ENCODE data around the gene ESPNL. TPM values are rescaled to one million over a fixed set of nuclear protein-coding genes. Genes with fewer than 3 reads are reported as not detected.

Gene ESPNL
- total RNA-seq, 4 donors from 2014 or later, result 0.78 to 1.3 (median 0.83) TPM; not detected in 1

DNA sequence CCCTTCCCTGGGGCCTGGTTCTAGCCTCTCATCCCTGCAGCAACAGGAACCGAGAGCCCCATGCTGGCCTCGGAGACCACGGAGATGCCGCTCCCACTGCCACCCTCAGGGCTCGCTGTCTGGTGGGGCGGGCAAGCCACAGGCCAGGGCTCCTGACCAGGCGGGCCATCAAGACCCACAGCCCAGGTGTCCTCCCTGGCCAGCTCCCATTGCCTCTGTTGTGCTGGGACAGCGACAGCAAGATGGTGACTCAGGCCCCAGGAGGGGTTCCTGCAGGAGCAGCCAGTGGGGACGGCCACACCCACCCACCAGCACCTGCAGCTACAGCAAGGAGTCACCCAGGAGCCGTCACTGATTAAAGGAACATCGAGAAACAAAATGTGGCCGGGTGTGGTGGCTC is 45.7 kb downstream of the ESPNL start:
- Histone ChIP-seq H3K27me3 (no peaks in the 10 kb centered on the region), H3K27ac (replicated peaks in 1 of 4) (no peak overlapping the region), H3K4me1 (peaks cover 6 to 25% (median 16%) of the 10 kb centered on the region in 4 donors), H3K9me3 (no peaks in the 10 kb centered on the region), H3K36me3 (peaks cover 0 to 13% (median 2%) of the 10 kb centered on the region in 4 donors), H3K4me3 (no peak overlapping the region)
- no peak for DNase-seq (ENCODE audit: extremely low spot score)
- intact Hi-C loops (cut with DNase I), result no loop called here
- 67% methylated on average over 4 of the region's 12 CpGs for WGBS
- TF ChIP-seq POLR2AphosphoS5 (IDR thresholded peaks at IDR 0.05) (no peak), EP300 (IDR thresholded peaks at IDR 0.05) (no peak), POLR2A (IDR thresholded peaks at IDR 0.05; ENCODE audit: low read depth) (no peak)
- TF ChIP-seq, protein P1, sequence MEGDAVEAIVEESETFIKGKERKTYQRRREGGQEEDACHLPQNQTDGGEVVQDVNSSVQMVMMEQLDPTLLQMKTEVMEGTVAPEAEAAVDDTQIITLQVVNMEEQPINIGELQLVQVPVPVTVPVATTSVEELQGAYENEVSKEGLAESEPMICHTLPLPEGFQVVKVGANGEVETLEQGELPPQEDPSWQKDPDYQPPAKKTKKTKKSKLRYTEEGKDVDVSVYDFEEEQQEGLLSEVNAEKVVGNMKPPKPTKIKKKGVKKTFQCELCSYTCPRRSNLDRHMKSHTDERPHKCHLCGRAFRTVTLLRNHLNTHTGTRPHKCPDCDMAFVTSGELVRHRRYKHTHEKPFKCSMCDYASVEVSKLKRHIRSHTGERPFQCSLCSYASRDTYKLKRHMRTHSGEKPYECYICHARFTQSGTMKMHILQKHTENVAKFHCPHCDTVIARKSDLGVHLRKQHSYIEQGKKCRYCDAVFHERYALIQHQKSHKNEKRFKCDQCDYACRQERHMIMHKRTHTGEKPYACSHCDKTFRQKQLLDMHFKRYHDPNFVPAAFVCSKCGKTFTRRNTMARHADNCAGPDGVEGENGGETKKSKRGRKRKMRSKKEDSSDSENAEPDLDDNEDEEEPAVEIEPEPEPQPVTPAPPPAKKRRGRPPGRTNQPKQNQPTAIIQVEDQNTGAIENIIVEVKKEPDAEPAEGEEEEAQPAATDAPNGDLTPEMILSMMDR (IDR thresholded peaks at IDR 0.05), result no peak

DNA sequence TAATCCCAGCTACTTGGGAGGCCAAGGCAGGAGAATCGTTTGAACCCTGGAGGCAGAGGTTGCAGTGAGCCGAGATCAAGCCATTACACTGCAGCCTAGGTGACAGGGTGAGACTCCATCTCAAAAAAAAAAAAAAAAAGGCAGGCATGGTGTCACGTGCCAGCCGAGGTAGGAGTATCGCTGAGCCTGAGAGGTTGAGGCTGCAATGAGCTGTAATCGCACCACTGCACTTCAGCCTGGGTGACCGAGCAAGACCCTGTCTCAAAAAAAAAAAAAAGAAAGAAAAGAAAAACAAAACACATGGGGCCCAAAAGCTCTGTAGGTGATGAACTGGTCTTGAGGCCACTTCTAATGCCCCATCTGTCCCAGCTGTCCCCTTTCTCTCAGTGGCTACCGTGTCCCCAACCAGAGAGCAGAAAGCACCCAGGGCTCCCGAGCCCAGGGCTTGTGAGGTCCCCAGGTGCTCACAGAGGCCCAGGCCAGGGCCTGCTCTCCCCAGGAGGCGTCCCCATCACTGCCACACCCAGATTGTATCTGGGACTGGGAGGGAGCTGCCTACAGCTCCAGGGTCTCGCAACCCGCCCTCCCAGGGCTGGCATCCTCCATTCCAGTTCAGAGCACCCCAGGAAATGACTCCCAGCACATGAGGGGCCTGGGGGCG is 46.9 kb downstream of the ESPNL start:
- H3K27ac ChIP-seq (replicated peaks in 1 of 4), result no peak overlapping the region
- H3K4me3 ChIP-seq, result no peak overlapping the region
- TF ChIP-seq POLR2AphosphoS5 (IDR thresholded peaks at IDR 0.05) (no peak), POLR2A (IDR thresholded peaks at IDR 0.05; ENCODE audit: low read depth) (no peak), EP300 (IDR thresholded peaks at IDR 0.05) (no peak)
- TF ChIP-seq, protein P1 (IDR thresholded peaks at IDR 0.05), result no peak
- H3K36me3 ChIP-seq, result peaks cover 0 to 8% (median 0%) of the 10 kb centered on the region in 4 donors
- intact Hi-C loops (cut with DNase I), result no loop called here
- H3K4me1 ChIP-seq, result peaks cover 6 to 17% (median 13%) of the 10 kb centered on the region in 4 donors
- no peaks in the 10 kb centered on the region for H3K9me3 ChIP-seq
- DNase-seq (ENCODE audit: extremely low spot score), result no peak
- 86% methylated on average over 10 of the region's 13 CpGs for WGBS
- no peaks in the 10 kb centered on the region for H3K27me3 ChIP-seq

DNA sequence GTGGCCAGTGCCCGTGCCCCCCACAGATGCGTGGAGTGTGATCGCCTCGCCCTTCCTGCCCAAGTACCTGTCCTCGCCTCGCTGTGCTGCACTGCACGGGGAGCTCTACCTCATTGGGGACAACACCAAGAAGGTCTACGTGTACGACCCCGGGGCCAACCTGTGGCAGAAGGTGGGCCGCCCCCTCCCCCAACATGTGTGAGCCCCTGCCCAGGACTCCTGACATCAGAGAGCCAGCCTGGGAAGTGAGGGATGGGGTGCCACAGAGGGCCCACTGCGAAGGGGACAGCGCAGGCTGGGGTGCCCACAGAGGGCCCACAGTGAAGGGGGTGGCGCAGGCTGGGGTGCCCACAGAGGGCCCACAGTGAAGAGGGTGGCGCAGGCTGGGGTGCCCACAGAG is 48.8 kb downstream of the ESPNL start:
- 94% methylated on average over 13 of the region's 15 CpGs for WGBS
- DNase-seq (ENCODE audit: extremely low spot score), result no peak
- Histone ChIP-seq H3K4me1 (peaks cover under 1 to 6% (median 3%) of the 10 kb centered on the region in 4 donors), H3K9me3 (no peaks in the 10 kb centered on the region), H3K4me3 (no peak overlapping the region), H3K27ac (replicated peaks in 1 of 4) (no peak overlapping the region), H3K36me3 (peaks cover 0 to 8% (median 0%) of the 10 kb centered on the region in 4 donors), H3K27me3 (no peaks in the 10 kb centered on the region)
- TF ChIP-seq EP300 (IDR thresholded peaks at IDR 0.05), result no peak
- intact Hi-C loops (cut with DNase I), result no loop called here

DNA sequence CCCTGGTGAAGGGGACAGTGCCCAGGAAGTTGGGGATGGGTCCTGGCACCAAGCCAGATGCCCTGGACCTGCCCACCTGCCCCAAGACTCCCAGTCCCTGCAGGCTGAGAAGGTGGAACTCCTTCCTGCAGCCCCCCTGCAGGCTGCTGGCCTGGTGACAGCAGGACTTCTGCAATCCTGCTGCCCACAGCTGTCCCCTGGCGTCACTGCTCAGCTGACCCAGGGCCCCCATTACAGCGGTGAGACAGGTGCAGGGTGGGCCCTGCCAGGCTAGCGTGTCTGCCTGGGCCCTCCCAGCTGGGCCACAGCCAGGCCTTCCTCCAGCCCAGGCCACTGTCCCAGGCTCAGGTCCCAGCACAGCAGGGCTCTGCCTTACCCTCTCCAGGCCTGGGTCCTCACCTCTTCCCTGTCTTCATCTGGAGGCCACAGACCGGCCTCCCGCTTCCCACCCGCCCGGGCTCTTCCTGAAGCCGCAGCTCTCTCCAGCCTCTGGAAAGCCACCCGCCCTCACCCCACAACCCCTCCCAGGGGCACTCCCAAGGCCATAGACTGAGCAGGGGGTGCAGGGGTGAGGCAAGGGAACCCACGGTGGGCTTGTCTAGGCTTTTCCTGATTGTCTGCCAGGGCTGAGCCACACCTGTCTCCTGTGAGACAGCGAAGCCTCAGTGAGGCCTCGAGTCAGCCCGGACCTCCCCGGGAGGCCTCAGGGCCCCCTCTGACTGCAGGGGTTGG is 49.9 kb downstream of the ESPNL start:
- whole genome bisulfite sequencing, result 84% methylated on average over 6 of the region's 14 CpGs
- H3K4me3 ChIP-seq, result no peak overlapping the region
- intact Hi-C loops (cut with DNase I), result no loop called here
- H3K9me3 ChIP-seq, result no peaks in the 10 kb centered on the region
- peaks cover 0 to 3% (median 0%) of the 10 kb centered on the region in 4 donors for H3K36me3 ChIP-seq
- H3K27ac ChIP-seq (replicated peaks in 1 of 4), result no peak overlapping the region
- DNase-seq (ENCODE audit: extremely low spot score), result no peak
- peaks cover 0 to 6% (median 2%) of the 10 kb centered on the region in 4 donors for H3K4me1 ChIP-seq
- TF ChIP-seq, protein P1 (IDR thresholded peaks at IDR 0.05), result no peak
- TF ChIP-seq EP300 (IDR thresholded peaks at IDR 0.05), result no peak
- TF ChIP-seq POLR2A (IDR thresholded peaks at IDR 0.05; ENCODE audit: low read depth), result no peak
- TF ChIP-seq POLR2AphosphoS5 (IDR thresholded peaks at IDR 0.05), result no peak
- no peaks in the 10 kb centered on the region for H3K27me3 ChIP-seq

DNA sequence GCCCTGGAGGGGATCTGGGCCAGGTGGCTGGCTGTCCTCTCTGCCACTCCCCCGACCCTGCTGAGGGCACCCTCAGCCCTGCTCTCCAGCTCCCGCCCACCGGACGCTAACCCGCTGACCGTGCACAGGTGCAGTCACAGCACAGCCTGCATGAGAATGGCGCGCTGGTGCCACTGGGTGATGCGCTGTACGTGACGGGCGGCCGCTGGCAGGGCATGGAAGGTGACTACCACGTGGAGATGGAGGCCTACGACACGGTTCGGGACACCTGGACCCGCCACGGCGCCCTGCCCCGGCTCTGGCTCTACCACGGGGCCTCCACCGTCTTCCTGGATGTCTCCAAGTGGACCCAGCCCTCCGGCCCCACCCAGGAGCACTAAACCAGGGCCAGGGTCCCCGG is 50.5 kb downstream of the ESPNL start:
- DNase-seq (ENCODE audit: extremely low spot score), result no peak
- Histone ChIP-seq H3K4me1 (peaks cover 0 to 8% (median 2%) of the 10 kb centered on the region in 4 donors), H3K36me3 (peaks cover 0 to 3% (median 0%) of the 10 kb centered on the region in 4 donors), H3K27ac (replicated peaks in 1 of 4) (no peak overlapping the region), H3K4me3 (no peak overlapping the region), H3K9me3 (no peaks in the 10 kb centered on the region), H3K27me3 (no peaks in the 10 kb centered on the region)
- 94% methylated on average over 16 of the region's 25 CpGs for WGBS
- intact Hi-C loops (cut with DNase I), result no loop called here
- TF ChIP-seq POLR2A (IDR thresholded peaks at IDR 0.05; ENCODE audit: low read depth) (no peak), EP300 (IDR thresholded peaks at IDR 0.05) (no peak), POLR2AphosphoS5 (IDR thresholded peaks at IDR 0.05) (no peak)
- TF ChIP-seq, protein P1 (IDR thresholded peaks at IDR 0.05), result no peak

Measured in esophagus muscularis mucosa (tissue), 4 donors.